ENCODE results near the gene HES5. TPM values are rescaled to one million over a fixed set of nuclear protein-coding genes. Genes with fewer than 3 reads are reported as not detected.

HES5 gene
- total and polyA plus RNA-seq, 2 donors (not counting 3 experiments of a cell fraction or from before 2014, with no cell fraction given): 0.07 TPM; not detected in 1

- Histone ChIP-seq H2AFZ (ENCODE audit: low read depth, low read length) (no peak overlapping the region), H3K9me3 (replicated peaks; ENCODE audit: control insufficient read depth, insufficient read depth, low read length) (no peaks in the 10 kb centered on the region), H3K4me2 (ENCODE audit: insufficient read depth, low read length) (no peak overlapping the region), H3K36me3 (ENCODE audit: control insufficient read depth in 2 of 2, extremely low read depth in 1 of 2, insufficient read depth in 2 of 2, low read length in 2 of 2) (peaks cover 0 to 49% of the 10 kb centered on the region in 2 experiments), H3K9ac (replicated peaks; ENCODE audit: extremely low read depth, insufficient read depth, low read length) (no peak overlapping the region), H3K9me1 (replicated peaks; ENCODE audit: control insufficient read depth, extremely low read depth, insufficient read depth, low read length) (no peaks in the 10 kb centered on the region), H3K4me1 (ENCODE audit: control insufficient read depth, extremely low read depth, insufficient read depth, low read length) (no peaks in the 10 kb centered on the region), H3K4me3 (replicated peaks in 1 of 3; ENCODE audit: insufficient read depth in 1 of 3, low read depth in 1 of 3, low read length in 3 of 3) (no peak overlapping the region), H4K20me1 (replicated peaks; ENCODE audit: control insufficient read depth, extremely low read depth, insufficient read depth, low read length) (no peaks in the 10 kb centered on the region), H3K27me3 (ENCODE audit: control insufficient read depth in 2 of 2, insufficient read depth in 2 of 2, low read length in 2 of 2) (no peaks in the 10 kb centered on the region), H3K27ac (ENCODE audit: insufficient read depth, low read depth, low read length) (no peak overlapping the region), H3K79me2 (ENCODE audit: control insufficient read depth, insufficient read depth, low read length) (no peaks in the 10 kb centered on the region)
- ChIA-PET POLR2A (no interaction called here), CTCF (no interaction called here)
- intact Hi-C loops (cut with micrococcal nuclease): no loop called here
- FAIRE-seq: no peak
- DNase-seq (ENCODE audit: low read depth, low spot score): no peak
- TF ChIP-seq CTCF (IDR thresholded peaks at IDR 0.05; ENCODE audit: extremely low read depth in 1 of 2, insufficient read depth in 1 of 2, low read depth in 1 of 2, low read length in 2 of 2) (no peak), POLR2AphosphoS5 (IDR thresholded peaks at IDR 0.05; ENCODE audit: insufficient read depth, low read depth, low read length) (no peak), EZH2 (IDR thresholded peaks at IDR 0.05; ENCODE audit: borderline replicate concordance, low read depth, low read length, severe bottlenecking) (no peak), GATA2 (IDR thresholded peaks at IDR 0.05; ENCODE audit: insufficient read depth, insufficient read length, low read depth, low read length) (no peak), FOS (IDR thresholded peaks at IDR 0.05; ENCODE audit: borderline replicate concordance, insufficient read depth, low read length) (no peak), MYC (IDR thresholded peaks at IDR 0.05; ENCODE audit: low read depth, low read length) (no peak)
- dilution Hi-C loops (cut with MboI; ENCODE audit: extremely low pct_ligation_motif_present, low sequenced_read_pairs): no loop called here
- no TSS peak for BruUV-seq (replicated peaks)
Measured at GRCh38 chr1:2510366-2511155, 19.5 kb downstream of the HES5 start.

Data from endothelial cell of umbilical vein (primary cell).